Activated naive CD8-positive, alpha-beta T cell treated with anti-CD3 and anti-CD28 coated beads, Interleukin-2, amount 10 ng/mL, durations not matched to agents 7 days and 5 days (primary cell): ENCODE measurements around the gene DNPEP. TPM values are rescaled to one million over a fixed set of nuclear protein-coding genes. Genes with fewer than 3 reads are reported as not detected.

Experiments used
- ATAC-seq: fragments of 150-1000 bp; cut with Tn5 transposase; one replicate; pipeline ENCODE4 v1.10.0; 2021; ENCODE audit warnings: low read depth, moderate library complexity
- POLR2A ChIA-PET: fragments of 350-600 bp; sonication (Branson Sonifier 250); formaldehyde crosslinking; loops from one replicate; lab custom pipeline; 2021; ENCODE audit warnings: antibody characterized with exemption; lab: Charles Lee
- DNase-seq: peaks from one replicate; pipeline ENCODE4 v3.0.0; 2021
- H3K27ac Mint-ChIP-seq: one replicate; pipeline ENCODE4 v1.8.0; 2022; ENCODE audit warnings: mild to moderate bottlenecking, mixed read lengths
- H3K27me3 Mint-ChIP-seq: one replicate; pipeline ENCODE4 v1.8.0; 2022; ENCODE audit warnings: mild to moderate bottlenecking, moderate library complexity, mixed read lengths
- H3K36me3 Mint-ChIP-seq: one replicate; pipeline ENCODE4 v1.8.0; 2021; ENCODE audit warnings: mild to moderate bottlenecking, mixed read lengths
- H3K4me1 Mint-ChIP-seq: one replicate; pipeline ENCODE4 v1.8.0; 2021; ENCODE audit warnings: mixed read lengths
- H3K4me3 Mint-ChIP-seq: one replicate; pipeline ENCODE4 v1.8.0; 2022; ENCODE audit warnings: mild to moderate bottlenecking, moderate library complexity, mixed read lengths
- H3K9me3 Mint-ChIP-seq: one replicate; pipeline ENCODE4 v1.8.0; 2021; ENCODE audit warnings: mixed read lengths
- total RNA-seq, 2 experiments: library from RNA; stranded (reverse); gene quantifications; one replicate each; pipeline ENCODE4 v1.2.3, GENCODE V29; 2021

Gene DNPEP
- total RNA-seq, 2 experiments from 2014 or later = 63.2 to 69.0 TPM

DNA sequence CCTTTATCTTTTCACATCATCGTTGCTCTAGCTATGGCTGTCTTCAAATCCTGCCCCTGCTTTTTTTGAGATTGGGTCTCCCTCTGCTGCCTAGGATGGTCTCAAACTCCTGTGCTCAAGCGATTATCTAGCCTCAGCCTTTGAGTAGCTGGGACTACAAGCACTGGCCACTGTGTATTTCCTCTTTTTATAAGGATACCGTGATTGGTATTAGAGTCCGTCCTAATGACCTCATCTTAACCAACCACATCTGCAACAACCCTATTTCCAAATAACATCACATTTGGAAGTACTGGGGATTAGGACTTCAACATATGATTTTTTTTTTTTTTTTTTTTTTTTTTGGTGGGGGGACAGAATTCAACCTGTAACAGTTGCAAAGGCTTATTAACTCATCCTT, 64.3 kb downstream of the DNPEP start:
- Mint-ChIP-seq H3K36me3 (no peaks in the 10 kb centered on the region), H3K9me3 (no peaks in the 10 kb centered on the region), H3K27me3 (peaks cover 27% of the 10 kb centered on the region), H3K4me3 (no peak overlapping the region), H3K4me1 (peaks cover 7% of the 10 kb centered on the region), H3K27ac (no peak overlapping the region)
- no peak for ATAC-seq
- no peak for DNase-seq
- POLR2A ChIA-PET = no interaction called here

Other genes starting within 250 kb of the DNPEP start
- gene NHEJ1, start 227.1 kb downstream of the DNPEP start, total RNA-seq = 10 to 100 TPM; 16.7 to 17.1 TPM
- 1 to 10 TPM; 4.4 to 4.7 TPM for gene SLC23A3, start 217.9 kb downstream of the DNPEP start, total RNA-seq
- gene CNPPD1, start 211.0 kb downstream of the DNPEP start, total RNA-seq = 10 to 100 TPM; 77.3 to 77.6 TPM
- 100 to 1,000 TPM; 129 TPM for gene RETREG2, start 209.6 kb downstream of the DNPEP start, total RNA-seq
- 10 to 100 TPM; 68.1 to 69.8 TPM for gene ZFAND2B, start 181.1 kb downstream of the DNPEP start, total RNA-seq
- gene ABCB6, start 169.0 kb downstream of the DNPEP start, total RNA-seq = 10 to 100 TPM; 13.1 to 14.3 TPM
- gene ATG9A, start 158.3 kb downstream of the DNPEP start, total RNA-seq = 10 to 100 TPM; 56.0 to 62.1 TPM
- 100 to 1,000 TPM; 170 to 177 TPM for gene ANKZF1, start 158.1 kb downstream of the DNPEP start, total RNA-seq
- gene GLB1L, start 142.5 kb downstream of the DNPEP start, total RNA-seq = 1 to 10 TPM; 3.3 to 4.1 TPM
- gene STK16, start 142.4 kb downstream of the DNPEP start, total RNA-seq = 10 to 100 TPM; 34.0 to 36.0 TPM
- gene TUBA4B, start 134.7 kb downstream of the DNPEP start, total RNA-seq = not detected
- 100 to 1,000 TPM; 237 to 266 TPM for gene TUBA4A, start 134.0 kb downstream of the DNPEP start, total RNA-seq
- gene DNAJB2, start 108.5 kb downstream of the DNPEP start, total RNA-seq = 10 to 100 TPM; 65.9 to 67.5 TPM
- gene PTPRN, start 78.5 kb downstream of the DNPEP start, total RNA-seq = not detected
- not detected for gene RESP18, start 55.2 kb downstream of the DNPEP start, total RNA-seq
- not detected for gene DES, start 30.5 kb upstream of the DNPEP start, total RNA-seq
- gene SPEG, start 46.9 kb upstream of the DNPEP start, total RNA-seq = 10 to 100 TPM; 18.1 to 23.6 TPM
- 10 to 100 TPM; 31.3 to 32.6 TPM for gene GMPPA, start 111.0 kb upstream of the DNPEP start, total RNA-seq
- under 1 TPM; 0.08 to 0.09 TPM for gene ASIC4, start 126.6 kb upstream of the DNPEP start, total RNA-seq
- gene CHPF, start 155.9 kb upstream of the DNPEP start, total RNA-seq = 1 to 10 TPM; 7.7 to 8.1 TPM
- gene TMEM198, start 156.1 kb upstream of the DNPEP start, total RNA-seq = 1 to 10 TPM in 1 of 2 experiments, under 1 TPM in 1; 0.85 to 1.1 TPM
- not detected for gene OBSL1, start 183.6 kb upstream of the DNPEP start, total RNA-seq
- gene INHA, start 184.4 kb upstream of the DNPEP start, total RNA-seq = not detected
- gene STK11IP, start 209.9 kb upstream of the DNPEP start, total RNA-seq = 10 to 100 TPM; 36.3 to 37.5 TPM
- not detected for gene SLC4A3, start 239.7 kb upstream of the DNPEP start, total RNA-seq